SK-N-SH treated with all-trans-retinoic acid at 6 μM for 48 hours (cell line): ENCODE data around the gene VAV1.

ENCODE experiments used
- GLIS3 ChIP-seq: fragments of 250-450 bp; sonication (Bioruptor Pico); IDR thresholded peaks from 2 replicates; pipeline ENCODE4 v1.5.0; 2020; ENCODE audit warnings: mild to moderate bottlenecking, moderate library complexity
- ZNF565 ChIP-seq: fragments of 450-650 bp; formaldehyde crosslinking; conservative IDR thresholded peaks from 2 replicates; pipeline ENCODE4 v1.5.0; 2020; ENCODE audit warnings: low read depth, mild to moderate bottlenecking, moderate library complexity

GRCh38 chr19:6801485-6802086, 29.1 kb downstream of the VAV1 start:
- no peak for TF ChIP-seq ZNF565 (CRISPR knock-in tag)
- no peak for TF ChIP-seq GLIS3 (CRISPR knock-in tag)
